HG02884 (cell line): Measurements from ENCODE around the gene TLX1.

Experiments used
- ATAC-seq: cut with Tn5 transposase; IDR thresholded peaks from one replicate; pipeline ENCODE4 v1.9.1; 2021; ENCODE audit warnings: mild to moderate bottlenecking, moderate library complexity; ENCODE audit not compliant: unreplicated experiment

Gene TLX1

DNA sequence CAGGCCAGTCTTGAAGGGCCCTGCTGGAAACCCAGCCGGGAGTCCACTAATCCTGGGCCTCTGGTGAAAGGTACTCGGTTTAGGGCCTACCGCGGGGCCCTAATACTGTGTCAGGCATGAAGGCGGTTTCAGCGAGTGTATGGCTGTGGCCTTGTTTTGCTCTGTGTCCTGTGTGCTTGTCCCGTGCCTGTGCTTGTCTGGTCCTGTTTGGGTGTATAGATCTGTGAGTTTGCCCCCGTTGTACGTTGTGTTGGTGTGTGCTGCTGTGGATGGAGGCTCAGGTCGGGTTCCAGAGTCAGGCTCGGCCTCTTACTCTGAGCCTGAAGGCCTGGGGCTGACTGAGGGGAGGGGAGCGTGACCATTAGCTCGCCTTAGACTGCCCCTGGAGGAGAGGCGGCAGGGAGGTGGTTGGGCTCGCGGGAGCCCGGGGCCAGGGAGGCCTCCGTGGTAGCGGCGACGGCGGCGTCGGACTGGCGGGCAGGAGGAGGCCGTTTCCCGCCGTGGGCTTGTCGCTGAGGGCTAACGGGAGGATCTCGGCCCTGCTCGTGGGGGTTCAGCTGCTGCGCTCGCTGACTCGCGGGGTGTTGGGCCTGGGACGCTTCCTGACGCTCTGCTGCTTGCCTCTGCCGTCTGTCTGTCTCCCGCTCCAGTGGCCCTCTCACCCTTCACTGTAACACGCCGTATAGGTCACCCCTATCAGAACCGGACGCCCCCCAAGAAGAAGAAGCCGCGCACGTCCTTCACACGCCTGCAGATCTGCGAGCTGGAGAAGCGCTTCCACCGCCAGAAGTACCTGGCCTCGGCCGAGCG lies 2.6 kb downstream of the TLX1 start:
- no peak for ATAC-seq

DNA sequence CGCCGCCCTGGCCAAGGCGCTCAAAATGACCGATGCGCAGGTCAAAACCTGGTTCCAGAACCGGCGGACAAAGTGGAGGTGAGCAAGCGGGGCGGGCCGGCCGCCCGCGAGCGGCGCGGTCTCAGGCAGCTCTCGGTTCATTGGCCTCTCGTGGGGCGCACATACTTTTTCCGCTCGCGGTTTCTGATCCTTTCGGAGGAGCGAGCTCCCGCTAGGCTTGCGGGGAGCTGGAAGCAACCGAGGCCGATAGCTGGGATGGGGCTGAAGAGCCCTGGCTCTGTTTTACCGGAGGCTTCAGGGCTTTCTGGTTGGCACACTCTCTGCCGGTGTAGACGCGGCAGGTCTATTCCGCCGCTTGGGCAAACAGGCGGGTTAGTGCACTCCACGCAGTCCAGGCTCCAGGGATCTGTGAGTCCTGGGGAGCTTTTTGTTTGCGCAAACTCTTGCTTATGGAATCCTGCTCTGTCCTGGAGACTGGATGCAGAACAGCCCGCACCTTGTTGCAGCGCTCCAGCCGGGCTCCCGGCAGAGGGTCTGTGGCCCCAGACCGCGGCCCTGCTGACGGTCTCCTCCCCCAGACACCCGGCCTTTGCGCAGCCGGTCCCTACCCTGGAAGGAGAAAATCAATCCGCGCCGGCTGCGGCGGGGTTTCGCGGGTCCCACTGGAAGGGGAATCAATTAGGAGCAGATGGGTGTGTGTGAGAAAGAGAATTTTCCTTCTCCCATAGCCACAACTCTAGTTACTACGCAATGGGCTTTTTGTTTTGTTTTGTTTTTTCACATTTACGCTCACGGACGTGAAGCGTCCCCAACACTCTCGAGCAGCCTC lies 3.4 kb downstream of the TLX1 start:
- no peak for ATAC-seq

GRCh38 chr10:101135141-101136006 lies 4.3 kb downstream of the TLX1 start:
- ATAC-seq: no peak

- no peak for ATAC-seq
Measured at GRCh38 chr10:101136007-101136707, 5.1 kb downstream of the TLX1 start.

- no peak for ATAC-seq
Measured at GRCh38 chr10:101136708-101137121, 5.6 kb downstream of the TLX1 start.

DNA sequence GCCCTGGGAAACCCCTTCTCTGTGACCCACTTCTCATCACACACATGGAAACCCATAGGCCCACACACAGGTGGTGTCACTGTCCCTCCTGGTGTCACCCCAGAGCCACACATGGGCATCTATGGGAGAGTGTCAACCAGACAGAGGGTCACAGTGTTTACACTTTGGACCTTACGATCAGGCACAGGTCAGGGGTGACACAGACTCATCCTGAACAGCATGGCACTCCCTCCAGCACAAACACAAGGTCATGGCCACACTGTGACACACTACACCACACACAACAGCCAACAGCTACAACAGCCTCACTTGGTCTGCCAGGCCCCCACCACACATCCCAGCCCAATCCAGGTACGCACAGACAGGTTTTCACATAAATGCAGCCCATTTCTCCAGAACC lies 6.2 kb downstream of the TLX1 start:
- ATAC-seq: no peak

DNA sequence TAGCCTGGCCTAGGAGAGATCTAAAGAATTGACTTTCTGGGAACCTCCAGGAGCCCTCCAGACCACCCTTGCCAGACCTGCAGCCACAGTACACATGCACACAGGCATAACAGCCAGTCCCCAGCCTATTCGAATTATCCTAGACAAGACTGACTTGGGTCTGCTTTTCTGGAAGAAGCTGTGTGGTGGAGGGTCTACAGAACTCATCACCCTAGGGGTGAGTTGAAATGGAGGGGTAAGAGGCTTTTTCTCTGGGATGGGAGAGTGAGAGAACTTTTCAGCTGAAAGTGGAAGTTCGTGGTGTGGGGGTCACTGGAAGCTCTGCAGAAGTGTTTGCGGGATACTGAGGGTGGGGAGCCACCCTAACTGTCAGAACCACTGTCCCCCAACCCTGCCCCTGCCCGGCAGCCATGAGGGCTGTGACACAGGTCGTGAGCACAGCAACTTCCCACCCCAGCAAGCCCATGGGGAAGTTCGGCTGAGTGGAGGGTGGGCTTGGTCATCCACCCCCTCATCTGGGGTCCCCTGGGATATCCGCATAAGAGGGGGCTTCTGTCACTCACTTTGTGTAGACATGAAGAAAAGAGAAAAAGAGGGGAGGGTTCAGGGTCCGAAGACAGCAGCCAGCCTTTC lies 7.8 kb downstream of the TLX1 start:
- no peak for ATAC-seq

GRCh38 chr10:101139421-101139911 lies 8.4 kb downstream of the TLX1 start:
- no peak for ATAC-seq

GRCh38 chr10:101140084-101140949 lies 9.2 kb downstream of the TLX1 start:
- no peak for ATAC-seq

GRCh38 chr10:101140950-101141615 lies 10.0 kb downstream of the TLX1 start:
- ATAC-seq: no peak

DNA sequence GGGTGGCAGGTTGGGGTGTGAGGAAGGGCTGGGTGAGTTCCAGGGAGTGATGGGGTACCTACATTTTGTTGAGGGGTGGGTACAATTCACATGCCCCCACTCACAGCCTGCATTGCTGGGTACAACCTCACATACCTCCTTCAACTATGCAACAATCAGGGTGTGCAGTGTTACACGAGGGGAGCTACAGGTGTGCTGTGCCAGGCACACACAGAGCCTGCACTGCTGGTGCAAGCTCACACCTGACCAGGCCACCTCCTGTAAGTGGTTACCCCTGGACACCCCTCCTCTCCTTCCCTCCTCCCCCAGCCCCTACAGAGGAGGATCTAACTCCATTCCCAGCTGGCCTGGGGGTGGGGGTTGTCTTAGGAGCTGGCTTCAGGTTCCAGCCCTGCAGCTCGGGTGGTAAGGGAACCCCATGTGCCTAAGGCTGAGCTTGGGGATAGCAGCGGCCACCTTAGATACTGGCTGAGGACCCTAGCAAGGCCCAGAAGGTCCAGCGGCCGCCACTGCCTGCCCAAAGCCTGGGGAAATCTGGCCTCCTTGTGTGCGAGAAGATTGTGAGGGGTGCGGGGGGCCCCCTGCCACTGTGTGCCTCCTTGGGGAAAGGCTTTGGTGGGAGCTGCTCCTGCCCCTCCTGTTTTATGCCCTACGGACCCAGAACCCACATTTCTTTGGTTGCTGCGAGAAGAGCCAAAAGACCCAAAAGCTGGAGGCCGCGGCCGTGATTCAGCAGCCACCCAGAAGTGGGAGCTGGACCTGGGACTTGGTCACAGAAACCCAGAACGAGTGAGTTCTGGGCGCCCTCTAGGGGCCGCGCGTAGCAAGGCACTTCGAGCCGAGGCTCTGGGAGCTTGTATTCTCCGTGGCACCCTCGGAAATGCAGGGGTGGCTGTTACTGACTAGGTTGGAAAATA lies 10.8 kb downstream of the TLX1 start:
- ATAC-seq: no peak

DNA sequence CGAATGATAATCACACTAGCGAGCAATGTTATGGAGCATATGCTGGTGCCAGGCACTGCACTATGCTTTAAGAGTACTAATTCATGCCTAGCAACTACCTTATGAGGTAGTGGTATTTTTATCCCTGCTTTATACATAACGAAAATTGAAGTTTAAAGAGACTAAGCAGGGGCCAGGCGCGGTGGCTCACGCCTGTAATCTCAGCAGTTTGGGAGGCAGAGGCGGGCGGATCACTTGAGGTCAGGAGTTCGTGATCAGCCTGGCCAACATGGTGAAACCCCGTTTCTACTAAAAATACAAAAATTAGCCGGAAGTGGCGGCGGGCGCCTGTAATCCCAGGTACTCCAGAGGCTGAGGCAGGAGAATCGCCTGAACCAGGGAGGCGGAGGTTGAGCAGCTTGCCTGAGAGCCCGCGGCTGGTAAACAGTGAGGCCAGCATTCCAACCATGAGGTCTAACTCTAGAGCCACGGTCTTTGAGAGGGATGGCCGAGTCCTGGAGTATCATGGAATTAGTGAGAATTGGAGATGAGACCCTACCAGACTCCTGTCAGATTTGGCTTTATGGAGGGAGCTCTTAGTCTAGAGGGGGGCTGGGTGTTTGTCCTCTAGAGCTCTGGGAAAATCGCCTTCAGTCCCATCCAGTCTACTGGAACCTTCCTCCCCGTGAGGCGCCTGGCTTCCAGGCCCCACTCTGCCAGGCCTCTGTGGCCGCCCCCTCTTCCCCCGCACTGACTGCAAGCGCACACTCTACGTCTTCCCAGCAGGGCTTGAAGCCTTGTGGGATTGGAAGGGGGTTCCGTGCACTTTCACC lies 11.6 kb downstream of the TLX1 start:
- no peak for ATAC-seq

DNA sequence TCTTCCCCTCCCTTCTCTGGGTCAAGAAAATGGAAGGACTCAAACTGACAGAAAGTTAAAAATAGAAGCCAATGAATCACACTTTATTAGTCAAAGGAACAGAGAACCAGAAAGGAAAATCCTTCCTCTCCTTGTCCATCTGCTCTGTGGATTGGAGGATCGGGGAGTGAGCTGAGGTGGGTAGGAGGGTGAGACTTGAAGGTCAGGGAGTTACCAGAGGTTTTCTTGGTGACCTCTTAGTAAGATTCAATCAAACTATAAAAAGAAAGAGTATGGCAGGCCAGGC lies 12.2 kb downstream of the TLX1 start:
- ATAC-seq: no peak

DNA sequence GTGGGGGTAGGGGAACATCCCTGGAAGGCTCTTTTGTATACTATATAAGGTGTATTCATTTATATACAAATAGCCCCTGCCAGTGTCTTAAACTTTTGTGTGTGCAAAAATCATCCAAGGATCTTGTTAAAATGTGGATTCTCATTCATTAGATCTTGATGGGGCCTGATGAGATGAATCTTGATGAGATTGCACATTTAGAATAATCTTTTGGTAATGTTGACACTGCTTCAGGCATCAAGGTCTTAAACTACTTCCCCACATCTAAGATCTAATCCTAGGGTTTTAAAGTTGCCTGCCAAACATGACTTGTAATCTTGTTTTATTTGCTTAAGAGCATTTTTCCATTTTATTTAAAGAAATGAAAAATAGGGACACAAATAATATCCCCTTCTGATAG lies 13.0 kb downstream of the TLX1 start:
- ATAC-seq: no peak

GRCh38 chr10:101145145-101145544 lies 14.0 kb downstream of the TLX1 start:
- no peak for ATAC-seq

DNA sequence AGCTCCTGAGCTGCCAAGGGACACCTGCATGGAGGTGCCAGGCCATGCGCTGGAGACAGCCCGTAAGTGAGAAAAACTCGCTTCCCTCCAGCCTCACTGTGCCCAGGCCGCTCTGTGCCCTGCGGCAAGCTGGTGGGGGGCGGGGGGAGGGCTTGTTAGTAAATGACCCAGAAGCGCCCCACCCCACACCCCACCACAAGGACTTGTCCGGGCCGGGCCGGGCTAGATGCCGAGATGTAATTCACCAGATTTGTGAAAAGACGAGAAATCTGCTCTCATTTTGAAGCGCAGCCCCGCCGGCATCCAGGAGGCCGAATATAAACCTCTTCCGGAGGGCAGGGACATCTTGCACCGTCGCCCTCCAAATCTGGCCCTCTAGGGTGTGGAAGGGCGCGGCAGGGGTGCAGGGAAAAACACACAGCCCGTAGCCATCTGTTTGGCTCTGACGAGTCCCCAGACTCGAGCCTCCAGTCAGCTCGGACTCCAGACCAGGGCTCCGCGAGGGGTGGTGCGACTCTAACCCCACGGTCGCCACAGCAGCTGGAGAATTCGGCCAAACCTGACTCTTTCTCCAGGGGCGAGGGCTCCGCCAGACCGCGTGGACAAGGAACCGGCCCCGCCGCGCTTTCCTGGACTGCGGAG lies 14.8 kb downstream of the TLX1 start:
- no peak for ATAC-seq
